ENCODE data around the gene KRT17.
"Not testable (repeated sequence)": the region's sequence is repeated elsewhere in the genome, so short reads cannot be mapped to it uniquely, and the experiment has no call there.

The KRT17 gene

DNA sequence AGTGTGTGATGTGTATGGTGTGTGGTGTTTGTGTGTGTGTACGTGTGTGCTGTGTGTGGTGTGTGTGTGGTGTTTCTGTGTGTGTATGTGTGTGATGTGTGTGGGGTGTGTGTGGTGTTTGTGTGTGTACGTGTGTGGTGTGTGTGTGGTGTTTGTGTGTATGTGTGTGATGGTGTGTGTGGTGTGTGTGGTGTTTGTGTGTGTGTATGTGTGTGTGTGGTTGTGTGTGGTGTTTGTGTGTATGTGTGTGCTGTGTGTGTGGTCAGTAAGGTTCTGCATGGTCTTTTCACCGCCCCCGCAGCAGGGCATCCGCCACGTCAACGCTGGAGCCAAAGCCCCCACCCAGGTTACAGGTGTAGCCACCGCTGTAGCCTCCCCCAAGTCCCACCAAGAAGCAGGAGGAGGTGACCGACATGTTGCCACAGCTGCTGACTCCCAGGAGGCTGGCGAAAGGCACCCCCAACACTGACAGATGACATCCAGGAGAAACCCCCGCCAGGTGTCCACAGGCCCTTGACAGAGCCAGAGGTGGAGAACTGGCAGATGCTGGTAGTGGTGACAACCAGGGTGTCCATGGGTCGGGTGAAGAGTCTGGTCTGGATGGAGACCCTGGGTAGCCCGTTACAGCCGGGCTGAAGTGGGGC, 9.3 kb upstream of the KRT17 start:
- DNase-seq (ENCODE audit: low spot score): no peak

DNA sequence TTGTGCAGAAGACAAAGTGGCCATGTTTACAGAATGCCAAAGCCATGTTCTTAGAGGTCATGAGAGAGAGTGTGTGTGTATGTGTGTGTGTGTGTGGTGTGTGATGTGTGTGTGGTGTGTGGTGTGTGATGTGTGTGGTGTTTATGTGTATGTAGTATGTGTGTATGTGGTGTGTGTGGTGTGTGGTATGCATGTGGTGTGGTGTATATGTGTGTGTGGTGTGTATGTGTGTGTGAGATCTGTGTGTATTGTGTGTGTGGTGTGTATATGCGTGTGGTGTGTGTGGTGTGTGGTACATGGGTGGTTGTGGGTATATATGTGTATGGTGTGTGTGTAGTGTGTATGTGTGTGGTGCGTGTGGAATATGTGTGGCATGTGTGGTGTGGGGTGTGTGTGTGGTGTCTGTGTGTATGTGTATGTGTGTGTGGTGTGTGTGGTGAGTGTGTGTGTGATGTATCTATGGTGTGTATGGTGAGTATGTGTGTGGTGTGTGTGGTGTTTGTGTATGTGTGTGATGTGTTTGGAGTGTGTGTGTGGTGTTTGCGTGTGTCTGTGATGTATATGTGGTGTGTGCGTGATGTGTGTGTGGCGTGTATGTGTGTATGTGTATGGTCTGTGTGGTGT, 8.2 kb upstream of the KRT17 start:
- no peak for DNase-seq (ENCODE audit: low spot score)

DNA sequence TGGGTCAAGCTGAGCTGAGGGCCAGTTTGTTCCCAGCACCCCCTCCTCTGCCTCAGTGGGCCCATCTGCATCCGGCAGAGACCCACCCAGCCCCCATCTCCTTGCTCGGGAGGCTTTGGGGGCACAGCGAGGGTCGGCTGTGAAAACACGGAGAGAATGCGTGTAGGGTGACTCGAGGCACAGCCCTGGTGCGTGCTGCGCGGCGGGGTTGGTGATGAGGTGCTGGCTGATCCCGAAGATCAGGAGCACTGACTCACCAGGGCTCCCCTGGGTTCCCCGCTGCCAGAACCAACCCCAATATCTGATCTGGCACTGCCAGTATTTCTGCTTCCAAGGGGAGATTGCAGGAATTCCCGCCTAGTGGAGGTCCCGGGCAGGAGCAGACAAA, 7.5 kb upstream of the KRT17 start:
- no peak for DNase-seq (ENCODE audit: low spot score)

DNA sequence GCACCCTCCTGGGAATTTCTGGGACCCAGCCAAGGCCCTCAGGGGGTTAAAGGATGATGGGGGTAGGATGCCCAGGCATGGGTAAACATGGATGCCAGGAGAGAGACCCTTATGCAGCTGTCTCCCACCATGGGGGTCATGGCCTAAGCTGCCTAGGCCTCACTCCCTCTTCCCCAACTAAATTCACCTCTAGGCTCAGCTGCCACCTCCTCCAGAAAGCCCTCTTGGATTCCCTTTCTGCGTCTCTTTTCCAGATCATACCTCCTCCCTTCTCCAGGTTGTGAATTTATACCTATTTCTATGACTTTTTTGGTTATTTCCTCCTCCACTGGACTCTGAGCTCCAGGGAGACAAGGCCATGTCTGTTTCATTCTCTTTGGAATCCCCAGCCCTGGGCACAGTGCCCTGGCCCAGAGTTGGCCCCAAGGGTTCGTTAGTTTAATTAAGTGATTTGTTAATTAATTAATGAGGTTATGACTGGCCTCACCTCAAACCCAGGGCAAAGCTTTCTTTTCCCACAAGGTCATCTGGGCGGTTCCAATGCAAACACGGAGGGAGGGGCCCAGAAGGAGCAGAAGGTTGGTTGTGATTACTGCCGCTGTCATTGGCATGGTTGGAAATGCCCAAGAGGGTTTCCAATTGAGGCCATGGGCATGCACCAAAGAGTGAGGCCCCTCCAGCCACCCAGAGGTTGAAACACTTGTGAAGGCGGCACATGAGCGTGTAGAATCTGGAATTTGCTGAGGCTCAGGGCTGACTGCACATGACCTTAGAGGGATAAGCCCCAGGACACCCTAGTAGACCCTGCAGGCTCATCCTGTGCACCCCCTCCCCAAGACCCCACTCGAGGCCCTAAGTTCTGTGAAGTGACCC, 6.9 kb upstream of the KRT17 start:
- DNase-seq (ENCODE audit: low spot score): no peak

DNA sequence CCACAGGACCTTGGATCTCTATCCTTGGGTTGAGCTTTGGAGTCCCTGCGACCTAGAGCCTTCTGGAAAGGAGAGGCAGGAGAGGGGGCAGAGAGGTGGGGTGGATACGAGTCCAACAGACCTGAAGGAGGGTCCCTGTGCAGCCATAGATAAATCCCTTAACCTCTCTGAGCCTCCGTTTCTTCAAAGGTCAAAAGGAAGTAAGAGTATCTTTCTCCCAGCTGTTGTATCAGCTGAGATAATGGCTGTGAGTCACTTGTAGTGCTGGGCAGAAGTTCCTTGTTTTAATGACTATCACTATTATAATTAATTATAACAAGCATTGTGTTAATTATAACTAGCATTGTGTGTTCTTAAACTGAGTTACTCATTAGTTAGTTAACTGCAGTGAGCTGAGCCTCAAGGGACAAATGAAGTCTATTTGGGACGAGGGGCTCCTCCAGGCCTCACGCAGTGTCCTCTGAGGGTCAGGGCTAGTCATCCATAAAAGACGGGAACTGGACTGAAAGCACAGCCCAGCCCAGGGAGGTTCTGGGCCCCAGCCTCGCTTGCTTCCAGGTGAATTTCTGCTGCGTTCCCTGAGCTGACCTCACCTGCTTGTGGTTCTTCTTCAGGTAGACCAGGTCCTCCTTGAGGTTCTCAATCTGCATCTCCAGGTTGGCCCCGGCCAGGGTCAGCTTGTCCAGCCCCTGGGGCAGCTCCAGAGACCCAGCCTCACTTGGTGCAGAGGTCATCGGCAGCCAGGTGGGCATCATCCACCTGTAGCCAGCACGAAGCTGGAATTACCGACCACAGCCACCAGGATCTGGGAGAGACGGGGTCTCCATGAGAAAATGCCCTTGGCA, 5.7 kb upstream of the KRT17 start:
- DNase-seq (ENCODE audit: low spot score): no peak

DNA sequence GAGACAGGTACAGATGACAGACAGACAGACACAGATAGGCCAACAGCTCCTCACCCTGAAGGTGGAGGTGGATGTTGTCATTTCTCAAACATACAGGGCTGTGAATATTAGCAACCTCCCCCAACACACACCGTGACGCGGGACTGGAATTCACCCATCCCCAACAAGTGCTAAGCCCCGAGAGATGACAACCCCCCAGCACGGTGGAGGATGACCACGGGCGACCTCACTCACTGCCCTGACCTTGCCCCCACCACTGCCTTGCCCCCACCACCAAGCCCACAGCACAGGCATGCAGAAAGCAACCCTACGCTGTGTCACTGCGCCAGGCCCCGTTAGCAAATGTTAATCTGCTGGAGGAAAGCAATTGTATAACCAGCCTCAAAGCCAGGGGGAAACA, 4.9 kb upstream of the KRT17 start:
- DNase-seq (ENCODE audit: low spot score): no peak

DNA sequence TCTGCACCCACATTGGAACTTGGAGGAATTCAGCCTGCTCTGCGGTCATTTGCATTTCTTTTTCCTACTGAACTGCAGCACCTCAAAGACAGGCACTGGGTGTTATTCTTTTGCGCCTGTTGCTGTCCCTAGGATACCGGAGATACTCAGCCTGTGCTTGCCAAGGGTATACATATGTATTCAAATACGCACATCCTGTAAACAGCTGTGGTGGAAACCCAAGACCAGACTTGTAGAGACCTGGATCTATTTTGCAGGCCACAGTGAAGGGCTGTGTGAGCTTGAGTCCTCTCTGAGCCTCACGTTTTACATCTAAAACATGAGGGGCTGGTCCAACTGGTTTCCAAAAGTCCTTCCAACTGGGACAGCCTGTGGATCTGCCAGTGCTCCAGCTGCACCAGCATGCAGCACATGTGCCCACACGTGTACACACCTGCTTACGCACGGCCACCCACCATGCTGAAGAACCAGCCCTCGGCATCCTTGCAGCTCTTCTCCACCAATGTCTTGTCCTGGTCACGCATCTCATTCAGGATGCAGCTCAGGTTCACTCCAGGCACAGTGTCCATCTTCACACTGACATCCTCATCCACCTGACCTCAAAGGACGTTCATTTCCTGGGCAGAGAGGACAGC, 4.4 kb upstream of the KRT17 start:
- not testable (repeated sequence) for DNase-seq (ENCODE audit: low spot score)

DNA sequence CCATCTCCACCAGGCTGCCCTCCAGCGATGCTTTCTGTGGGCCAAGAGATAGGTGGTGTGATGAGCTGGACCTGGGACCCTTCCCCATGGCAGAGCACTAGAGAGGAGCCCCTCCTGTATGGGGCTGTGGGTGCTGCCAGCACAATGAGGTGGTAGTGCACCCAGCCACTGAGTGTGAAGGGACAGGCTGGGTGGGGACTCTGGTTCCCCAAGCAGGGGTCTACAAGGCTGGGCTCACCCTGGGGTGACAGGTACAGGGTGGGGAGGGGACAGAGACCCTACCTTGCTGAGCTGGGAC, 3.6 kb upstream of the KRT17 start:
- not testable (repeated sequence) for DNase-seq (ENCODE audit: low spot score)

DNA sequence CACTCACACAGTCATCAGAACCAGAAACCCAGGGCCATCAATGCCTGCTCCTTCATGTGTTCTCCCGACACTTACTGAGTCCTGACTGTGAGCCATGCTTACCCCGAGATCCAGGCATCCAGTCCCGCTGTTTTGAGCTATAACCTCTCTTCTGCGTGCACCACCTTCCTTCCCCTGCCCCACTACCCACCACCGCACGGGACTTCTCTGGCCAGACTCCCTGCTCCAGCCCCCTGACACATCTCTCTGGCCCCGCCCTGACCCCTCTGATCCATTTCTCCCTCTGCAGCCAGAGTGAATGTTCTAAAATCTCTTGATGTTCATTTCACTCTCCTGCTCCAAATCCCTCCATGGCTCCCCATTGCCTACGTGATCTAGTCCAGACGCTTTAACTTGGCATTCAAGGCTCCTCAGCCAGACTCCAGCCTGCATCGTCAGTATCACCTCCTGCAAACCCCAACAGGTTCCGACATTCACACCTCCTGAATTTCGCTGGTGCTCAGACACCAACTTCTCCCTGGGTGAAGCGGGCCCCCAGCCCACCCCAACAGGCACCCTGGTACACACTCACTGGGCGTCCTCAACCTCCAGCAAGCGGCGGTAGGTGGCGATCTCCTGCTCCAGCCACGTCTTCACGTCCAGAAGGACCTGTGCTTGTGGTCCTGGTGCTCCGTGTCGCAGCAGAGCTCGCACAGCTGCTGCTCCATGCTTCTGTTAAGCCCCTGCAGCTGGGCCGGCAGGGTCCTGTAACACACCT, 3.1 kb upstream of the KRT17 start:
- DNase-seq (ENCODE audit: low spot score): no peak

DNA sequence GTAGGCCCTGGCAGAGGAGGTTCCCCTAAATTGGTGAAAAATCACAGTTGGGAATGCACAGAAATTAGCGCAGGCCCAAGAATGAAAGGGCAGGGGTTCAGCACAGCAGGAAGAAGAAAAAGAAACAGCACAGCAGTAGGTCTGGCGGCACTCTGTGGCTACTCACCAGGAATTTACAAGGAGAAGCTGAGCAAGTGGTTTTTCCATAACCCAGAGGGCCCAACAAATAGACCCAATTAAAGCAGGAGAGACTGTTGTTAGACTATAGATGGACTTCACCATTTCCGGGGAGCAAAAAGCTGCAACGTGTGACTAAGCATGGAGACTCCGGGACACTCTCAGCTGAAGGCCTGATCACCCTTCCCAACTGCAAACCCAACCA, 2.5 kb upstream of the KRT17 start:
- DNase-seq (ENCODE audit: low spot score): not testable (repeated sequence)

DNA sequence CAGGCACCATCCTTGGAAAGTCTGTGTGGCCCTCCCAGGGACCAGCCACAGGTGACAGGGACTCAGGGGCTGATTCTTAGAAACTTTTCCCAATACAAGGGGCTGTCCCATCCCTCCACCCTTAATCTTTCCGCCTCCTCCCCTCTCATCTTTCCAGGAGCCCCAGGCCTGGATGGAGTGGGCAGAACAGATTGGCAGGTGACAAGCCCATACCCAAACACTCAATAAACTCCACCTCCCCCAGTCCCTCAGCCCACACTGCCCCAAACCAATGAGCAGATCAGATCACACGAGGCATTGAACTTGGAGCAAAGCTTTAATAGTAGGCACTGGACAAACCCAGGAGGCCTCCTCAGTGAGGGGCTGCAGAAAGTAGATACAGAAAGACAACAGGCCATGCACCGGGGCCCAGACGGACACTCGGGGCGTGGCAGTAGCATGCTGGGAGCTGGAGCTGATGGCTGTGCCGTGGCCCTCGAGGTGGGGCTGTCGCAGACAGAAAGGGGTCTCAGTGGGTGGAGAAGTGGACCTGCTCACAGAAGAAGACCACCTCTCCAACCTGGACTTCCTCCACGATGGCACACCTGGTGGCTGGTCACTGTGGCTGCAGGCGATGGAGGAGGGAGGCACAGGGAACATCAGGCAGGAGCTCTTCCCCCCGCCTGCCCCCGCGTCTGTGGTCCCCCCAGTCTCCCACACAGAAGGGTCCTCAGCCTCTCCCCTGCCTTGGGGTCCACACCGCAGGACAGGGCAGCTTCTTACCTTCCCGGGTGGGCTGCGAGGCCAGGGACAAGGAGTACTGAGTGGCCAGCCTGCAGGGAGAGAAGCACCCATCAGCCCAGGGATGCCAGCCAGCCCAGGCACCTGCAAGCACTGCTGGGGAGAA, 1.9 kb upstream of the KRT17 start:
- DNase-seq (ENCODE audit: low spot score): not testable (repeated sequence)

DNA sequence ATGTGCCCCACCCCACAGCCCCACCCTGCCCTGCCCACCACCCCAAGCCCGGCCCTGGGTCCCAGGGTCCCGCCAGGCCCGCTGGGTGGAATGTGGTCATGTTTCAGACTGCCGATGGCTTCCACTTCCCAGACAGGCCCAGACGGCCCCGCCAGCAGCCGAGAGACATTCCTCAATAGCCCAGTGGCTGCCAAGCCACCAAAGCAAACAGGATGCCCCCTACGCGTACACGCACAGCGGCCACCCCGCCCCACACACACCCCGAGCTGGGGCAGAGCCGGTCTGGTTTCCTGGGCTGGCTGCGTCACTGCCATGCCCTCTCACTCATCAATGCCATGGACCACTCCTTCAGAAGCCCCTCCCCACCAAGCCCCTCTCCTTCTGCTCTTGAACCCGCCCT, 1.2 kb upstream of the KRT17 start:
- DNase-seq (ENCODE audit: low spot score): no peak

DNA sequence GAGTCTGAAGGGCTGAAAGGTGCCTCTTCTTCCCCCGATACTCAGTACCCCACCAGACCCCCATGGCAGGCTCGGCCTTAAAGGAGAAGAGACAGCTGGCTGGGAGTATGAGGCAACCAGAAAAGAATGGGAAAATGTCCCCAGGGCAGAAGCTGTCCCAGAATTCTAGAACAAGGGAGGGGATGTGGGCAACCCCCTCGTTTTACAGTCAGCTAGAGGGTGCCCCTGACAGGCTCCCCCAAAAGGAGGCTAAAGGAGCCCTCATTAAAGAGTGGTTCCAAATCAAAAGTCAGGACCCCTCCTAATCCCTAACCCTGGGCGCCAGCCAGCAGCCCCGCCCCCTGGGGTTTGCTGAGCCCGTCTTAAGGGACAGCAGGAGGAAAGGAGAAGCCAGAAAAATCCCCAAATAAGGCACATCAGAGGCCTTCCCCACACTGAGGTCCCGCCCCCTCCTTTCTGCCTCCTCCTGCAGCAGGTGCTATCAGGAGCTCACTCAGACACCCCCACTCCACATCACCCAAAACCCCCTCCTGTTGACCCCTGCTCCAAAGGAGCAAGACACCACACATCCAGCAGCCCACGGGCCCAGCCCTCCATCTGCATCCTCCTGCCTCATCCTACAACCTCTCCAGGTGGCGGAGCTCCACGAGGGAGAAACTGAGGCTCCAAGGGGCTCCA, 1.1 kb downstream of the KRT17 start:
- DNase-seq (ENCODE audit: low spot score): not testable (repeated sequence)

DNA sequence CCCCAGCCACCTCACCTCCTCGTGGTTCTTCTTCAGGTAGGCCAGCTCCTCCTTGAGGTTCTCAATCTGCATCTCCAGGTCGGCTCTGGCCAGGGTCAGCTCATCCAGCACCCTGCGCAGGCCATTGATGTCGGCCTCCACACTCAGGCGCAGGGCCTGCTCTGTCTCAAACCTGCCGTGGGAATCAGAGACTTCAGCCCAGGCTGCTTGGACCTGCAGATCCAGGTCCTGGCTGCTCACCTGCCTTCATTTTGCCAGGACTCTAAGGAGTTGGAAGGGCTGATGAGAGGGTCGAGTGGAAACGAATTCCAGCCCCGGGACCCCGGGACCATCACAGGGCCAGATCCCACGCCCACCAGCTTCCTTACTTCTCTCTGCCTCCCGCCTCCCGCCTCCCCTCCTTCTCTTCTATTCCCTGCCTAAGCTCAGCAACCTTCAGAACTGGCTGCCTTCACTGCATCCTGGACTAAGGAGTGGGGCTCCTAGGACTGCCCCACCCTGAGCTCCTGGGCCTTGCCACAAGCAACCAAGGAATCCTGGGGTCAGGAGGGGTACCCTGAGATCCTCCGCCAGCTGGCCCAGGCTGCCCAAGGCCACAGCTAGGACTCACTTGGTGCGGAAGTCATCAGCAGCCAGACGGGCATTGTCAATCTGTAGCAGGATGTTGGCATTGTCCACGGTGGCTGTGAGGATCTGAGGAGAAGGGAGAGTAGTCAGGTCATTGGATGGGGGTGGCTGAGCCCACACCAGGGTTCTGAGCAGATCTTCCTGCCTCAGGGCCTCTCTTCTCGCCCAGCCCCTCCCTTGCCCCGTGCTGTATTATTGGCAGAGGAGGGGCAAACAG, 1.8 kb downstream of the KRT17 start:
- DNase-seq (ENCODE audit: low spot score): not testable (repeated sequence)

DNA sequence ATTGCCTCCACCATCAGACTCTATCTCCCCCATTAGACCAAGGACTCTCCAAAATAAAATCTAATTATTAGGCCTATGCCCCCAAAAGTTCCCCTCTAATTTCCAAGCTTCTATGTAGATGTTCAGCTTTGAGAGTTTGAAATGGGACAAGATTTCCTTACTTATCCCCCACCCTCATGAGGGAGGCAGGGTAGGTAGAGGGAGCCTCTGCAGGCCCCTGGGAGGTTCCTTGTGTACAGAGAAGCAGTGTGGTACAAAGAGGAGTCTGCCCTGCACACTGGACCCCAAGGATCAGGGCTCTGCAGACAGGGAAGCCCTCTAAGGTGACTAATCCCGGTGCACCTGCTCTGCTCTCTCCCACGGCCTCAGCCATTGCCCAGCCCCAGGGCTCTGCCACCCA, 2.5 kb downstream of the KRT17 start:
- no peak for DNase-seq (ENCODE audit: low spot score)

DNA sequence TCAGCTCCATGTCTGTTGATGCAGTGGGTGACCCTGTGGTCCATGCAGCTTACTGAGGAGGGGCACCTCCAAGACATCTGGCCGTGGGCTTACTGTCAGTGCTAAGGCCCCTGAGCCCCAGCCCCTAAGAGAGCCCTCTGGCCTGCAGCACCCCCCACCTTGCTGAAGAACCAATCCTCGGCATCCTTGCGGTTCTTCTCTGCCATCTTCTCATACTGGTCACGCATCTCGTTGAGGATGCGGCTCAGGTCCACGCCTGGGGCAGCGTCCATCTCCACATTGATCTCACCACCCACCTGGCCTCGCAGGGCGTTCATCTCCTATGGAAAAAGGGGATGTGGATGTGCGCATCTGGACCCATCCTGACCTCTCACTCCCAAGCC, 2.9 kb downstream of the KRT17 start:
- not testable (repeated sequence) for DNase-seq (ENCODE audit: low spot score)

DNA sequence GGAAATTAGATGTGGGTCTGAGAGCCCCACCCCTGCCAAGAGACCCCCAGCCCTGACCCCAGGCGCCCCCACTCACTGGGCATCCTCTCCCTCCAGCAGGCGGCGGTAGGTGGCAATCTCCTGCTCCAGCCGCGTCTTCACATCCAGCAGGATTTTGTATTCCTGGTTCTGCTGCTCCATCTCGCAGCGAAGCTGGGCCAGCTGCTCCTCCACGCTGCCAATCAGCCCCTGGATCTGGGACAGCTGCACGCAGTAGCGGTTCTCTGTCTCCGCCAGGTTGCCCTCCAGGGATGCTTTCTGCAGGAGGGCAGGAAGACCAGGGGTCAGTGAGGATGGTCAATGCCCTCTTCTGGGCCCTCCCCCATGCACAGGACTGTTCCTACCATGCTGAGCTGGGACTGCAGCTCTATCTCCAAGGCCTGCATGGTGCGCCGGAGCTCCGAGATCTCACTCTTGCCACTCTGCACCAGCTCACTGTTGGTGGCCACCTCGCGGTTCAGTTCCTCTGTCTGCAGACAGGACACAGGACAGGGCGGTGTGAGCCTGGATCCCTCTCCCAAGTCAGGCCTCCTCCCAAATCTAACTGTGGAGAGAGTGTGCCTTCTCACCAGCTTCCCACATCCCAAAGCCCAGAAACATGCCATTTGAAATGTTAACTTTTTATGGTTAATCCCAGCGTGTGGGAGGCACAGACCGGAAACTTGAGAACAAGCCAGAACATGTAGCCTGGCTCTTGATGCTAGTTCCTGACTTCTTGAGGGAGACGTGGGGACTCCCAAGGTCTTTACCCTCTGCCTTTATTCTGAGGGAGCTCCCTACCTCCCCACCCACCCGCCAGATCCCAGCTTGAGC, 3.6 kb downstream of the KRT17 start:
- no peak for DNase-seq (ENCODE audit: low spot score)
